NT2/D1 (cell line): ENCODE results near the gene CD53.

Experiments
- DNase-seq: peaks from one replicate; pipeline ENCODE4 v3.0.0-alpha.2; 2011; ENCODE audit warnings: low read depth, low spot score
- H3K27me3 ChIP-seq: 2 replicates; pipeline ENCODE4 v1.6.0; 2011; ENCODE audit warnings: mild to moderate bottlenecking; ENCODE audit not compliant: insufficient read length, insufficient read depth
- H3K36me3 ChIP-seq: 2 replicates; pipeline ENCODE4 v1.6.1; 2011; ENCODE audit warnings: mild to moderate bottlenecking, low read length, mixed read lengths; ENCODE audit not compliant: insufficient read depth, insufficient read length
- H3K4me1 ChIP-seq: 2 replicates; pipeline ENCODE4 v1.5.1; 2011; ENCODE audit not compliant: insufficient read depth, insufficient read length
- H3K4me3 ChIP-seq: 2 replicates; pipeline ENCODE4 v1.5.1; 2011; ENCODE audit warnings: low read depth; ENCODE audit not compliant: insufficient read length
- H3K9ac ChIP-seq: 2 replicates; pipeline ENCODE4 v1.6.0; 2011; ENCODE audit warnings: low read depth; ENCODE audit not compliant: insufficient read length
- H3K9me3 ChIP-seq: 2 replicates; pipeline ENCODE4 v1.5.1; 2011; ENCODE audit warnings: mild to moderate bottlenecking, low read length; ENCODE audit not compliant: insufficient read depth
- SUZ12 ChIP-seq: IDR thresholded peaks from 2 replicates; pipeline ENCODE4 v1.6.1; 2011; ENCODE audit not compliant: insufficient read length, insufficient read depth; ENCODE audit errors: extremely low read depth
- YY1 ChIP-seq: IDR thresholded peaks from 2 replicates; pipeline ENCODE4 v1.6.1; 2011; ENCODE audit not compliant: insufficient read length, insufficient read depth
- ZNF274 ChIP-seq: IDR thresholded peaks from 2 replicates; pipeline ENCODE4 v1.6.1; 2011; ENCODE audit warnings: mild to moderate bottlenecking, low read depth, low read length

The CD53 gene

DNA sequence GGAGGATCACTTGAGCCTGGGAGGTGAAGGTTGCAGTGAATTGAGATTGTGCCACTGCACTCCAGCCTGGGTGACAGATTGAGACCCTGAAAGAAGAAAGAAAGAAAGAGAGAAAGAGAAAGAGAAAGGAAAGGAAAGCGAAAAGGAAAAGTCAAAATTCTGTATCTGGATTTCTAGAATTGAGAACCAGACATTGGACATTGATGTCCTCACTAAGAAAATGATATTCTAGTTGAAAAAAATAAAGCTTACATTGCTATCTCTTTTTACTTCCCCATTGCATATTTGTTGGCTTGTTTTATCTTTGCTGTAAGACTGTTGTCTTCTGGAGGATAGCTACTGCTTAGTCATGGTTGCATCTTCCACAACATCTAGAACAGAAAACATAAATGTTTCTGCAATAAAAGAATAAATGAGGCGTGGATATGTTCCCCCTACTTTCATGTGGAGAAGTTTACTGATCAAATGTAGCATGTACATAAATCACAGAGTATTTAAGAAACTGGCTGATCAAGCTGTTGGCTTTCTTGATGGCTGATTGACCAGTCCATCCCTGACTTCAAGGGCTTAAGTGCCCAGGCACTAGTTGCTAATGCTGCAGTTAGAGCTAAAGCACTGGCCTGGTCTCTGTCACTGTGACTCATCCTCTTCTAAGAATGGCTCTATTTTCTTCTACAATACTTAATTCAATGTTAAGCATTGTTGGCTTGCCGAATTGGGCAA is 17.7 kb downstream of the CD53 start:
- TF ChIP-seq YY1 (no peak), ZNF274 (no peak), SUZ12 (no peak)
- no peak for DNase-seq
- no peak overlapping the region for H3K9ac ChIP-seq
- H3K9me3 ChIP-seq, result no peaks in the 10 kb centered on the region
- no peaks in the 10 kb centered on the region for H3K36me3 ChIP-seq
- no peaks in the 10 kb centered on the region for H3K27me3 ChIP-seq
- no peaks in the 10 kb centered on the region for H3K4me1 ChIP-seq
- no peak overlapping the region for H3K4me3 ChIP-seq

DNA sequence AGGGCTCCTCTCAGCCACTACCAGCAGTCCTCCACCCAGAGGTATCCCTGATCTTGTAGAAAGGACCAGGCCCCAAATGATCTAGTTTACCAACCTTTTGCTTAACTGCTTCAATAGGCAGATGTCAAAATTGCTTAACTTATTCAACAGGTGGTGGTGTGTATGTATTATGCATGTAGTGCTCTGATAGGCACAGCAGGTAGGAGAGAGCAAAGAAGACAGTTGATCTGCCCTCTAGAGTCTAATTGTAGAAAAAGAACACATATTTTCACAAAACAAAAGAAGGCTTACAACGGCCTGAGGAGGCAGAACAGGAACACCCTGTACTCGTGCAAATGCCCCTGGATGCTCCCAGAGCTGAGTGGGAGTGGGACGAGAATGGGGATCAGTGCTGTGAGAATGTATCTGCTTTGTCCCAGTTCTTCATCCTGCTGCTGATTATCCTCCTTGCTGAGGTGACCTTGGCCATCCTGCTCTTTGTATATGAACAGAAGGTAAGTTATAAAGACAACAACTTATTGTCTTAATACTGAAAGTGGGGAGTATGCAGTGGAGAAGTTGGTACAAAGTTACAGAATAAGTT is 21.1 kb downstream of the CD53 start:
- Histone ChIP-seq H3K4me3 (no peak overlapping the region), H3K4me1 (no peaks in the 10 kb centered on the region), H3K9me3 (no peaks in the 10 kb centered on the region), H3K36me3 (no peaks in the 10 kb centered on the region), H3K9ac (no peak overlapping the region), H3K27me3 (no peaks in the 10 kb centered on the region)
- DNase-seq, result no peak
- TF ChIP-seq ZNF274, result no peak

DNA sequence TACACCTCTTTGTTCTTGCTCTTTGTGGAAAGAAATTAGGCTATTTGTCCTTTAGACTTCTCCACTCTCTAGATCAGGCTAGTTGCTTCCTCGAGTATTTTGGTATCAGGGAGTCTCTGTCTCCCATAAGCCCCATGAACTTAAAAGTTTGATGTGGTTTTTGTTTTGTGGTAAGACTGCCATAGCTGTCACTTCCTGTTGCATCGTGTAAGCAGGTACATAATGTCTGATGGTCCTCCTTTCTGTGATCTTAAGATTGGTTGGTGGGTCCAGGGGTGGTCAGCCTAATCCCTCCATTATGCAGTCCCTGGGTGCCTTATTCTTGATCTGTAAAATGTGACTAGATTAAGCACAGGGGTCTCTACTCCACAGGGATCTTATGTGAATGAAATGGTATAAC is 23.1 kb downstream of the CD53 start:
- H3K36me3 ChIP-seq, result no peaks in the 10 kb centered on the region
- DNase-seq, result no peak
- no peaks in the 10 kb centered on the region for H3K27me3 ChIP-seq
- H3K9me3 ChIP-seq, result no peaks in the 10 kb centered on the region
- no peaks in the 10 kb centered on the region for H3K4me1 ChIP-seq
- TF ChIP-seq SUZ12, result no peak
- TF ChIP-seq YY1, result no peak
- TF ChIP-seq ZNF274, result no peak
- no peak overlapping the region for H3K9ac ChIP-seq
- no peak overlapping the region for H3K4me3 ChIP-seq

DNA sequence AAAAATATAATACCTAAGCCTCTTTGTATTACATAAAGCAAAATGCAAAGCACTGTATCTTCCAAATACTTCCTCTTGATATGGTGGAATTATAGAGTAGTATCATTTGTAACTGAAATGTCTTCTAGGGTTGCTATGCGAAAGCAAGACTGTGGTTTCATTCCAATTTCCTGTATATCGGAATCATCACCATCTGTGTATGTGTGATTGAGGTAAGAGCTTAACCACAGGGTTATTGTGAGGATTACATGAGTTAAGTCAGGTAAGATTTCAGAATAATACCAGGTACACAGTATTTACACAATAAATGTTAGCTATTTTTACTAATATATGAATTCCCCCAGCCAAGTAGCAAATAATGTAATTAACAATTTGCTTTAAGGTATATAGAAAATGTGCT is 24.7 kb downstream of the CD53 start:
- Histone ChIP-seq H3K27me3 (no peaks in the 10 kb centered on the region), H3K9me3 (no peaks in the 10 kb centered on the region), H3K4me3 (no peak overlapping the region), H3K4me1 (no peaks in the 10 kb centered on the region), H3K9ac (no peak overlapping the region), H3K36me3 (no peaks in the 10 kb centered on the region)
- no peak for TF ChIP-seq SUZ12
- TF ChIP-seq ZNF274, result no peak
- no peak for TF ChIP-seq YY1
- DNase-seq, result no peak

DNA sequence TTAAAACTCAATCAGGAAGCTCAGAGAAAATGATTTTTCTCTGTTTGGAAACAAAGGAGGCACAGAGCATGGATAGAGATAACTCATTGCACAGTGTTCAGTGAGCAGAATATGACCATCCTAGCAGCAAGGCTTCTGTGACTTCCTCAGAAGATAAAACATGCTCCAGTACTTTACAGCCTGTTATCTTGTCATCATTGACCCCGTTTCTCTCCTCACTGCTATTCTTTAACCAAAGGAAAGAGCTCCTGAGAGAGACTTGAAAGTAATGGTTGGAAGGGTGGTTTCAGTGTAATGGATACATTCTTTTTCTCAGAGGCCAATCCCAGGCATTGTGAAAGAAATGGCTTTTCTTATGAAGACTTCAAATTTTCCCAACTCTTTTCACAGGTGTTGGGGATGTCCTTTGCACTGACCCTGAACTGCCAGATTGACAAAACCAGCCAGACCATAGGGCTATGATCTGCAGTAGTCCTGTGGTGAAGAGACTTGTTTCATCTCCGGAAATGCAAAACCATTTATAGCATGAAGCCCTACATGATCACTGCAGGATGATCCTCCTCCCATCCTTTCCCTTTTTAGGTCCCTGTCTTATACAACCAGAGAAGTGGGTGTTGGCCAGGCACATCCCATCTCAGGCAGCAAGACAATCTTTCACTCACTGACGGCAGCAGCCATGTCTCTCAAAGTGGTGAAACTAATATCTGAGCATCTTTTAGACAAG is 25.9 kb downstream of the CD53 start:
- Histone ChIP-seq H3K36me3 (no peaks in the 10 kb centered on the region), H3K4me3 (no peak overlapping the region), H3K27me3 (no peaks in the 10 kb centered on the region), H3K9ac (no peak overlapping the region), H3K4me1 (no peaks in the 10 kb centered on the region), H3K9me3 (no peaks in the 10 kb centered on the region)
- no peak for DNase-seq
- no peak for TF ChIP-seq SUZ12
- TF ChIP-seq ZNF274, result no peak
- no peak for TF ChIP-seq YY1

DNA sequence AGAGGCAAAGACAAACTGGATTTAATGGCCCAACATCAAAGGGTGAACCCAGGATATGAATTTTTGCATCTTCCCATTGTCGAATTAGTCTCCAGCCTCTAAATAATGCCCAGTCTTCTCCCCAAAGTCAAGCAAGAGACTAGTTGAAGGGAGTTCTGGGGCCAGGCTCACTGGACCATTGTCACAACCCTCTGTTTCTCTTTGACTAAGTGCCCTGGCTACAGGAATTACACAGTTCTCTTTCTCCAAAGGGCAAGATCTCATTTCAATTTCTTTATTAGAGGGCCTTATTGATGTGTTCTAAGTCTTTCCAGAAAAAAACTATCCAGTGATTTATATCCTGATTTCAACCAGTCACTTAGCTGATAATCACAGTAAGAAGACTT is 26.5 kb downstream of the CD53 start:
- DNase-seq, result no peak

DNA sequence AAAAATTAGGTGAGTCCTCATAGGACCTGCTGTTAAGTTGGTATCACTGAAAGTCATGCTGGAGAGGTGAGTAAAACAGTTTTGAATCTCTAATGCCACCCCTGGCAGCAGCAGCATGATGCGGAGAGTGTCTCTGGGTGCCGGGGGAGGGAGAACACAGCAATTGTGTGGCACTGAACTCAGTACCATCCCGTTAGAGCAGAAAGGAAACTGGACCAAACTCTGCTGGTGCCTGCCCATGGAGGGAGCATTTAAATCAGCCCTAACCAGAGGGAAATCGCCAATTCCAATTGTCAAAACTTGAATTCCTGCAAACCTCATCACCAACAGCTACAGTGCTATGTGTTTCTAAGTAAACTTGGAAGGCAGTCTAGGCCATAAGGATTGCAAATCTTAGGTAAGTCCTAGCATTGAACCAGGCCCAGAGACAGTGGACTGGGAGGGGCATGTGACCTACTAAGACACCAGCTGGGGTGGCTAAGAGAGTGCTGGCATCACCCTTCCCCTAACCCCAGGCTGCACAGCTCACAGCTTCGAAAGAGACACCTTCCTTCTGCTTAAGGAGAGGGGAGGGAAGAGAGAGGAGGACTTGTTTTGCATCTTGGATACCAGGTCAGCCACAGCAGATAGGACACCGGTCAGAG is 30.0 kb downstream of the CD53 start:
- no peak for DNase-seq
- no peak overlapping the region for H3K4me3 ChIP-seq
- no peaks in the 10 kb centered on the region for H3K27me3 ChIP-seq
- no peak overlapping the region for H3K9ac ChIP-seq
- no peaks in the 10 kb centered on the region for H3K36me3 ChIP-seq
- H3K4me1 ChIP-seq, result no peaks in the 10 kb centered on the region
- TF ChIP-seq ZNF274 (no peak), YY1 (no peak), SUZ12 (no peak)
- H3K9me3 ChIP-seq, result no peaks in the 10 kb centered on the region

More for the DNA sequence above, 26.5 kb downstream of the CD53 start:
- no peaks in the 10 kb centered on the region for H3K27me3 ChIP-seq
- H3K36me3 ChIP-seq, result no peaks in the 10 kb centered on the region
- TF ChIP-seq YY1 (no peak), ZNF274 (no peak), SUZ12 (no peak)
- H3K9ac ChIP-seq, result no peak overlapping the region
- H3K4me3 ChIP-seq, result no peak overlapping the region
- H3K9me3 ChIP-seq, result no peaks in the 10 kb centered on the region
- H3K4me1 ChIP-seq, result no peaks in the 10 kb centered on the region
